Upper lobe of left lung (tissue), 6 donors: ENCODE data around the gene HES3. TPM values are rescaled to one million over a fixed set of nuclear protein-coding genes. Genes with fewer than 3 reads are reported as not detected.

Source experiments
- ATAC-seq, 2 donors: fragments of 200-7000 bp; cut with Tn5 transposase; one replicate each; pipeline ENCODE4 v1.9.1; 2022; ENCODE audit warnings: mild to moderate bottlenecking in 2 of 2, moderate library complexity in 2 of 2; ENCODE audit not compliant: low FRiP score in 2 of 2
- DNase-seq, 2 donors: peaks; one replicate each; pipeline ENCODE4 v3.0.0-alpha.2; 2019 to 2020
- H3K27ac ChIP-seq, 4 donors: fragments of 200-600 bp; sonication (generic); one replicate each; pipeline ENCODE4 v1.5.1; 2016 to 2019
- H3K27me3 ChIP-seq, 4 donors: fragments of 200-600 bp; sonication (generic); one replicate each; pipeline ENCODE4 v1.5.1; 2017 to 2019
- H3K36me3 ChIP-seq, 4 donors: fragments of 200-600 bp; sonication (generic); one replicate each; pipeline ENCODE4 v1.5.1; 2016 to 2019
- H3K4me1 ChIP-seq, 4 donors: fragments of 200-600 bp; sonication (generic); one replicate each; pipeline ENCODE4 v1.5.1; 2018 to 2019
- H3K4me3 ChIP-seq, 4 donors: fragments of 200-600 bp; sonication (generic); one replicate each; pipeline ENCODE4 v1.5.1; 2017 to 2019; ENCODE audit warnings: mild to moderate bottlenecking in 2 of 4, moderate library complexity in 1 of 4
- H3K9me3 ChIP-seq, 4 donors: fragments of 200-600 bp; sonication (generic); one replicate each; pipeline ENCODE4 v1.5.1; 2018 to 2019
- CTCF ChIP-seq, 6 experiments: fragments of 450-650 bp in 4 of 6; fragments of 200-600 bp in 2 of 6; sonication (generic) in 2 of 6; IDR thresholded peaks; one replicate each; pipeline ENCODE4 v1.5.1; 2016 to 2019; ENCODE audit warnings: antibody characterized with exemption in 6 of 6
- EP300 ChIP-seq, 4 donors: sonication (generic); formaldehyde crosslinking; IDR thresholded peaks; one replicate each; pipeline ENCODE4 v1.5.1; 2017; ENCODE audit warnings: antibody characterized with exemption in 4 of 4, control low read depth in 2 of 4
- POLR2A ChIP-seq, 4 donors: fragments of 450-650 bp; IDR thresholded peaks; one replicate each; pipeline ENCODE4 v1.5.1; 2016 to 2017; ENCODE audit warnings: antibody characterized with exemption in 4 of 4, mild to moderate bottlenecking in 2 of 4
- POLR2AphosphoS5 ChIP-seq, 2 donors: sonication (generic); formaldehyde crosslinking; IDR thresholded peaks; one replicate each; pipeline ENCODE4 v1.5.1; 2017; ENCODE audit warnings: antibody characterized with exemption in 2 of 2
- WGBS, 2 donors: methylation state at CpG; one replicate each; pipeline ENCODE4 v1.1.5; 2017 to 2018; 5-methylcytosine and 5-hydroxymethylcytosine counted together
- total RNA-seq, 6 donors: library from RNA; depleted of rRNA in 4 of 6; stranded (reverse); fragments of >200 nt in 4 of 6; gene quantifications; one replicate each; pipeline versions ENCODE4 v1.1.0 to v1.2.1, GENCODE V29; 2016 to 2021
- donor health status: DM: no; HTN: no; CAD: no; lungs with moderate emphysema.
- donor health status: DM: no; HTN: yes; CAD: no; lungs with severe emphysema.

The HES3 gene
- total RNA-seq, 6 donors from 2014 or later: not detected

- 97 to 100% methylated on average over 5 to 11 of the region's 11 CpGs for WGBS, 2 donors
- no peaks in the 10 kb centered on the region for H3K9me3 ChIP-seq
- H3K4me1 ChIP-seq: no peaks in the 10 kb centered on the region
- no peaks in the 10 kb centered on the region for H3K36me3 ChIP-seq
- H3K27me3 ChIP-seq: no peaks in the 10 kb centered on the region
- no peak for ATAC-seq
- no peak for TF ChIP-seq CTCF (IDR thresholded peaks at IDR 0.05)
- TF ChIP-seq POLR2A (IDR thresholded peaks at IDR 0.05): no peak
- no peak for TF ChIP-seq POLR2AphosphoS5 (IDR thresholded peaks at IDR 0.05)
- TF ChIP-seq EP300 (IDR thresholded peaks at IDR 0.05): no peak
- no peak overlapping the region for H3K27ac ChIP-seq
- no peak overlapping the region for H3K4me3 ChIP-seq
- no peak for DNase-seq
Observed at GRCh38 chr1:6274102-6274501, 30.1 kb downstream of the HES3 start.

GRCh38 chr1:6274622-6275139, 30.7 kb downstream of the HES3 start:
- Histone ChIP-seq H3K36me3 (peaks cover 0 to under 1% (median 0%) of the 10 kb centered on the region in 4 donors), H3K9me3 (no peaks in the 10 kb centered on the region), H3K27me3 (no peaks in the 10 kb centered on the region), H3K4me1 (no peaks in the 10 kb centered on the region), H3K27ac (no peak overlapping the region), H3K4me3 (no peak overlapping the region)
- ATAC-seq (no peak), DNase-seq (no peak)
- no peak for TF ChIP-seq POLR2AphosphoS5 (IDR thresholded peaks at IDR 0.05)
- no peak for TF ChIP-seq CTCF (IDR thresholded peaks at IDR 0.05)
- no peak for TF ChIP-seq POLR2A (IDR thresholded peaks at IDR 0.05)
- no peak for TF ChIP-seq EP300 (IDR thresholded peaks at IDR 0.05)
- WGBS, 2 donors: 94% methylated on average over 12 of the region's 16 CpGs; no CpG with 5 or more reads in 1 of the 2 donors

GRCh38 chr1:6275826-6276782, 32.1 kb downstream of the HES3 start:
- TF ChIP-seq POLR2A (IDR thresholded peaks at IDR 0.05): no peak
- TF ChIP-seq POLR2AphosphoS5 (IDR thresholded peaks at IDR 0.05): peak in 1 of 2 donors; percentile 12
- no peak for TF ChIP-seq CTCF (IDR thresholded peaks at IDR 0.05)
- TF ChIP-seq EP300 (IDR thresholded peaks at IDR 0.05): no peak
- WGBS, 2 donors: 75 to 82% methylated on average over 25 to 31 of the region's 35 CpGs
- Histone ChIP-seq H3K36me3 (peaks cover 0 to 3% (median 0%) of the 10 kb centered on the region in 4 donors), H3K27me3 (no peaks in the 10 kb centered on the region), H3K27ac (peak overlapping the region in 2 of 4 donors; percentile 53), H3K4me1 (no peaks in the 10 kb centered on the region), H3K9me3 (no peaks in the 10 kb centered on the region), H3K4me3 (no peak overlapping the region)
- ATAC-seq (peak in 1 of 2 donors; percentile 16), DNase-seq (no peak)

GRCh38 chr1:6276811-6277555, 33.0 kb downstream of the HES3 start:
- peaks cover 0 to 3% (median 0%) of the 10 kb centered on the region in 4 donors for H3K36me3 ChIP-seq
- ATAC-seq (no peak), DNase-seq (no peak)
- H3K27ac ChIP-seq: peak overlapping the region in 2 of 4 donors; percentile 53
- H3K27me3 ChIP-seq: no peaks in the 10 kb centered on the region
- no peaks in the 10 kb centered on the region for H3K4me1 ChIP-seq
- 91 to 92% methylated on average over 13 to 17 of the region's 20 CpGs for WGBS, 2 donors
- no peak for TF ChIP-seq POLR2AphosphoS5 (IDR thresholded peaks at IDR 0.05)
- TF ChIP-seq EP300 (IDR thresholded peaks at IDR 0.05): no peak
- TF ChIP-seq CTCF (IDR thresholded peaks at IDR 0.05): no peak
- TF ChIP-seq POLR2A (IDR thresholded peaks at IDR 0.05): no peak
- H3K4me3 ChIP-seq: no peak overlapping the region
- H3K9me3 ChIP-seq: no peaks in the 10 kb centered on the region
